ENCODE measurements around the gene PCDHGA7. TPM values are rescaled to one million over a fixed set of nuclear protein-coding genes. Genes with fewer than 3 reads are reported as not detected.

The PCDHGA7 gene
- total and polyA plus RNA-seq, 2 donors (not counting 3 experiments of a cell fraction or from before 2014, with no cell fraction given), result 0.84 to 1.8 TPM

DNA sequence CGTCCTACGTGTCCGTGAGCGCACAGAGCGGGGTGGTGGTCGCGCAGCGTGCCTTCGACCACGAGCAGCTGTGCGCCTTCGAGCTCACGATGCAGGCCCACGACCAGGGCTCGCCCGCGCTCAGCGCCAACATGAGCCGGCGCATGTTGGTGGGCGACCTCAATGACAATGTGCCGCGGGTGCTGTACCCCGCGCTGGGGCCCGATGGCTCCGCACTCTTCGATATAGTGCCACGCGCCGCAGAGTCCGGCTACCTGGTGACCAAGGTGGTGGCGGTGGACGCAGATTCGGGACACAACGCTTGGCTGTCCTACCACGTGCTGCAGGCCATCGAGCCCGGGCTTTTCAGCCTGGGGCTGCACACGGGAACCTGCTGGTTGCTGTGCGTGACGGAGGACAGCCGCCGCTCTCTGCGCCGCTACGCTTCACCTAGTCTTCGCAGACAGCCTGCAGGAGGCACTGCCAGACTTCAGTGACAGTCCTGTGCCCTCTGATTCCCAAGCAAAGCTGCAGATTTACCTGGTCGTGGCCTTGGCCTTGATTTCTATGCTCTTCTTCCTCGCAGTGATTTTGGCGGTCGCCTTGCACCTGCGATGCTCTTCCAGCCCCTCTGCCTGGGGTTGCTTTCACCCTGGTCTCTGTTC, 45.4 kb downstream of the PCDHGA7 start:
- Histone ChIP-seq H3K4me3 (replicated peaks in 1 of 3; ENCODE audit: insufficient read depth in 1 of 3, low read depth in 1 of 3, low read length in 3 of 3) (no peak overlapping the region), H3K9me1 (replicated peaks; ENCODE audit: control insufficient read depth, extremely low read depth, insufficient read depth, low read length) (no peaks in the 10 kb centered on the region), H3K9me3 (replicated peaks; ENCODE audit: control insufficient read depth, insufficient read depth, low read length) (no peaks in the 10 kb centered on the region), H4K20me1 (replicated peaks; ENCODE audit: control insufficient read depth, extremely low read depth, insufficient read depth, low read length) (no peaks in the 10 kb centered on the region), H3K36me3 (ENCODE audit: control insufficient read depth in 2 of 2, extremely low read depth in 1 of 2, insufficient read depth in 2 of 2, low read length in 2 of 2) (no peaks in the 10 kb centered on the region), H2AFZ (ENCODE audit: low read depth, low read length) (no peak overlapping the region), H3K27ac (ENCODE audit: insufficient read depth, low read depth, low read length) (no peak overlapping the region), H3K27me3 (ENCODE audit: control insufficient read depth in 2 of 2, insufficient read depth in 2 of 2, low read length in 2 of 2) (peaks cover 31 to 69% of the 10 kb centered on the region in 2 experiments), H3K9ac (replicated peaks; ENCODE audit: extremely low read depth, insufficient read depth, low read length) (no peak overlapping the region), H3K4me1 (ENCODE audit: control insufficient read depth, extremely low read depth, insufficient read depth, low read length) (peaks cover 17% of the 10 kb centered on the region), H3K79me2 (ENCODE audit: control insufficient read depth, insufficient read depth, low read length) (no peaks in the 10 kb centered on the region), H3K4me2 (ENCODE audit: insufficient read depth, low read length) (no peak overlapping the region)
- TF ChIP-seq CTCF (IDR thresholded peaks at IDR 0.05; ENCODE audit: extremely low read depth in 1 of 2, insufficient read depth in 1 of 2, low read depth in 1 of 2, low read length in 2 of 2) (no peak), FOS (IDR thresholded peaks at IDR 0.05; ENCODE audit: borderline replicate concordance, insufficient read depth, low read length) (no peak), MYC (IDR thresholded peaks at IDR 0.05; ENCODE audit: low read depth, low read length) (no peak), JUN (IDR thresholded peaks at IDR 0.05; ENCODE audit: borderline replicate concordance, insufficient read depth, insufficient read length, low read depth) (no peak), EZH2 (IDR thresholded peaks at IDR 0.05; ENCODE audit: borderline replicate concordance, low read depth, low read length, severe bottlenecking) (no peak), POLR2A (IDR thresholded peaks at IDR 0.05; ENCODE audit: low read depth, low read length) (no peak), GATA2 (IDR thresholded peaks at IDR 0.05; ENCODE audit: insufficient read depth, insufficient read length, low read depth, low read length) (no peak), POLR2AphosphoS5 (IDR thresholded peaks at IDR 0.05; ENCODE audit: insufficient read depth, low read depth, low read length) (no peak)
- TF ChIP-seq, protein P1, sequence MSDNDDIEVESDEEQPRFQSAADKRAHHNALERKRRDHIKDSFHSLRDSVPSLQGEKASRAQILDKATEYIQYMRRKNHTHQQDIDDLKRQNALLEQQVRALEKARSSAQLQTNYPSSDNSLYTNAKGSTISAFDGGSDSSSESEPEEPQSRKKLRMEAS (IDR thresholded peaks at IDR 0.05; ENCODE audit: insufficient read depth, insufficient read length), result no peak
- intact Hi-C loops (cut with micrococcal nuclease), result no loop called here
- dilution Hi-C loops (cut with MboI; ENCODE audit: extremely low pct_ligation_motif_present, low sequenced_read_pairs), result no loop called here
- CTCF ChIA-PET, result interaction anchor here (1.4 to 6.3 kb wide), 6 partner anchors 20 to 139 kb away, joined by 4 to 308 read pairs (median 36); partner anchors contain the start of genes PCDHGB6 and PCDHGC3
- BruUV-seq (replicated peaks), result no TSS peak
- FAIRE-seq, result no peak
- POLR2A ChIA-PET, result no interaction called here
- DNase-seq (ENCODE audit: low read depth, low spot score), result no peak
